Measurements from ENCODE around the gene CEP135.
"Not testable (repeated sequence)": the region's sequence is repeated elsewhere in the genome, so short reads cannot be mapped to it uniquely, and the experiment has no call there.

CEP135 gene

GRCh38 chr4:56058555-56058954, 109.8 kb downstream of the CEP135 start:
- no peak overlapping the region for H3K27ac ChIP-seq
- no peak for TF ChIP-seq CTCF (IDR thresholded peaks at IDR 0.05)
- H3K4me3 ChIP-seq = no peak overlapping the region
- no peak for DNase-seq (ENCODE audit: low spot score)

GRCh38 chr4:56060036-56060435, 111.3 kb downstream of the CEP135 start:
- Histone ChIP-seq H3K4me3 (no peak overlapping the region), H3K27ac (no peak overlapping the region)
- TF ChIP-seq CTCF (IDR thresholded peaks at IDR 0.05) = no peak
- DNase-seq (ENCODE audit: low spot score) = no peak

GRCh38 chr4:56062106-56062505, 113.4 kb downstream of the CEP135 start:
- TF ChIP-seq CTCF (IDR thresholded peaks at IDR 0.05) = no peak
- Histone ChIP-seq H3K4me3 (no peak overlapping the region), H3K27ac (no peak overlapping the region)
- no peak for DNase-seq (ENCODE audit: low spot score)

GRCh38 chr4:56062526-56063145, 113.9 kb downstream of the CEP135 start:
- H3K4me3 ChIP-seq = no peak overlapping the region
- no peak for DNase-seq (ENCODE audit: low spot score)
- H3K27ac ChIP-seq = no peak overlapping the region
- TF ChIP-seq CTCF (IDR thresholded peaks at IDR 0.05) = no peak

GRCh38 chr4:56066493-56066892, 117.7 kb downstream of the CEP135 start:
- Histone ChIP-seq H3K27ac (no peak overlapping the region), H3K4me3 (no peak overlapping the region)
- no peak for DNase-seq (ENCODE audit: low spot score)
- TF ChIP-seq CTCF (IDR thresholded peaks at IDR 0.05) = no peak

- Histone ChIP-seq H3K4me3 (no peak overlapping the region), H3K27ac (no peak overlapping the region)
- no peak for DNase-seq (ENCODE audit: low spot score)
- no peak for TF ChIP-seq CTCF (IDR thresholded peaks at IDR 0.05)
Observed at GRCh38 chr4:56067826-56068225, 119.1 kb downstream of the CEP135 start.

- not testable (repeated sequence) for H3K4me3 ChIP-seq; DNase-seq (ENCODE audit: low spot score)
Observed at GRCh38 chr4:56072730-56073129, 124.0 kb downstream of the CEP135 start.

GRCh38 chr4:56077676-56078075, 128.9 kb downstream of the CEP135 start:
- TF ChIP-seq CTCF (IDR thresholded peaks at IDR 0.05) = no peak
- H3K4me3 ChIP-seq = no peak overlapping the region

More at GRCh38 chr4:56072730-56073129, 124.0 kb downstream of the CEP135 start:
- not testable (repeated sequence) for H3K27ac ChIP-seq

More at GRCh38 chr4:56077676-56078075, 128.9 kb downstream of the CEP135 start:
- DNase-seq (ENCODE audit: low spot score) = no peak
- no peak overlapping the region for H3K27ac ChIP-seq

Data from coronary artery (tissue), 2 donors.